ENCODE measurements around the gene DTX4.

Gene DTX4

GRCh38 chr11:59212744-59213631 lies 41.1 kb downstream of the DTX4 start, which contains the start of gene MPEG1:
Gene MPEG1, minus strand, starts transcription at chr11:59212927. Its CDS starts 62 bp downstream, at chr11:59212865.
- no peaks in the 10 kb centered on the region for H3K36me3 ChIP-seq
- H3K4me3 ChIP-seq (ENCODE audit: low read depth, low read length), result no peak within 1 kb of the TSS
- H3K27me3 ChIP-seq (ENCODE audit: insufficient read depth, low read depth, severe bottlenecking), result peaks cover 84% of the 10 kb centered on the region
- no peaks in the 10 kb centered on the region for H3K9me3 ChIP-seq (ENCODE audit: severe bottlenecking)
- TF ChIP-seq, protein P1, sequence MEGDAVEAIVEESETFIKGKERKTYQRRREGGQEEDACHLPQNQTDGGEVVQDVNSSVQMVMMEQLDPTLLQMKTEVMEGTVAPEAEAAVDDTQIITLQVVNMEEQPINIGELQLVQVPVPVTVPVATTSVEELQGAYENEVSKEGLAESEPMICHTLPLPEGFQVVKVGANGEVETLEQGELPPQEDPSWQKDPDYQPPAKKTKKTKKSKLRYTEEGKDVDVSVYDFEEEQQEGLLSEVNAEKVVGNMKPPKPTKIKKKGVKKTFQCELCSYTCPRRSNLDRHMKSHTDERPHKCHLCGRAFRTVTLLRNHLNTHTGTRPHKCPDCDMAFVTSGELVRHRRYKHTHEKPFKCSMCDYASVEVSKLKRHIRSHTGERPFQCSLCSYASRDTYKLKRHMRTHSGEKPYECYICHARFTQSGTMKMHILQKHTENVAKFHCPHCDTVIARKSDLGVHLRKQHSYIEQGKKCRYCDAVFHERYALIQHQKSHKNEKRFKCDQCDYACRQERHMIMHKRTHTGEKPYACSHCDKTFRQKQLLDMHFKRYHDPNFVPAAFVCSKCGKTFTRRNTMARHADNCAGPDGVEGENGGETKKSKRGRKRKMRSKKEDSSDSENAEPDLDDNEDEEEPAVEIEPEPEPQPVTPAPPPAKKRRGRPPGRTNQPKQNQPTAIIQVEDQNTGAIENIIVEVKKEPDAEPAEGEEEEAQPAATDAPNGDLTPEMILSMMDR (IDR thresholded peaks at IDR 0.05; ENCODE audit: low read depth, low read length), result no peak
- DNase-seq, result no peak
- H3K27ac ChIP-seq, result no peak within 1 kb of the TSS

GRCh38 chr11:59214141-59214893 lies 42.4 kb downstream of the DTX4 start:
- TF ChIP-seq, protein P1 (IDR thresholded peaks at IDR 0.05; ENCODE audit: low read depth, low read length), result no peak
- Histone ChIP-seq H3K36me3 (no peaks in the 10 kb centered on the region), H3K9me3 (ENCODE audit: severe bottlenecking) (no peaks in the 10 kb centered on the region), H3K27ac (no peak overlapping the region), H3K4me3 (ENCODE audit: low read depth, low read length) (no peak overlapping the region), H3K27me3 (ENCODE audit: insufficient read depth, low read depth, severe bottlenecking) (peaks cover 72% of the 10 kb centered on the region)
- DNase-seq, result no peak

DNA sequence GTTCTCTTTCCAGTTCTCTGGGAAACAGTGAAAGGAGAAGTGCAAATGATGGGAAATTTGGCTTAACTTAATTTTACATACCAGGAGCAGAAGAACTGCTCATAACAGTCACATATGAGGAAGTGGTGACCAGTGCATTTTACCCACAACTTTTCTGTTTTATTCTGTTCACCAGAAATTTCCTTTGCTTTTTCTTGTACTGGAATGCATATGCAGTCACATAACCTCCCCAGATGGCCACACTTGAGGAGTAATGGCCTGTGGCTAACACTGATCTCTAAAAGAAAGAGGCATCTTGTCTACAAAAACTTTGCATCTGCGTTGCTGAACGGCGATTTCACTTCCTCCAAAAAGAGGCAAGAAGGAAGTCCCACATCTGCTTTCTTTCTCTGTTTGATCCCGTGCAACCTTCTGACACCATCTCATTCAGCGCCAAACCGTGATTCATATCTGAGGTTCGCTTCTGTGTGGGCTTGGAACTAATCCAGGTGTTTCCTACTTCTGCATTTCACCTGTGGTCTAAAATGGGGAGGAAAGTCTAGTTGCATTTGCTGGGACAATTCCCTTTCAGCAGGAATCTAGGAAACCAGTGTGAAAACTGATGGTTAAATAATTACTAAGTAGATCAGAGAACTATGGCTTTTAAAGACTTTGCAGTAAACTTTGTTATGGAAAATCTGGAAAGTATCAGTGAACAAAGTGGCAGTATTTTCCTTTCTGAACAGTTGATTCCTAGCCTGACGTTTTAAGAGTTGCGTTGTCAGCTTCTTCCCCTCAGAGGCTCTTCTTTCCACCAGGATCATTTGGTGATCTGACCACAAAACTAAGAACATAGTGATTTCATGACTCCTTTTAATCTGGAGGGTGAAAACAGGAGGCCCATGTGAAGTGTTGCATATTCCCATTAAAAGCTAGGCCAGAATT lies 45.0 kb downstream of the DTX4 start:
- H3K9me3 ChIP-seq (ENCODE audit: severe bottlenecking), result no peaks in the 10 kb centered on the region
- TF ChIP-seq, protein P1 (IDR thresholded peaks at IDR 0.05; ENCODE audit: low read depth, low read length), result no peak
- H3K36me3 ChIP-seq, result no peaks in the 10 kb centered on the region
- DNase-seq, result no peak
- peaks cover 65% of the 10 kb centered on the region for H3K27me3 ChIP-seq (ENCODE audit: insufficient read depth, low read depth, severe bottlenecking)
- H3K4me3 ChIP-seq (ENCODE audit: low read depth, low read length), result no peak overlapping the region
- H3K27ac ChIP-seq, result no peak overlapping the region

- Histone ChIP-seq H3K27ac (no peak overlapping the region), H3K9me3 (ENCODE audit: severe bottlenecking) (no peaks in the 10 kb centered on the region), H3K27me3 (ENCODE audit: insufficient read depth, low read depth, severe bottlenecking) (peaks cover 59% of the 10 kb centered on the region), H3K4me3 (ENCODE audit: low read depth, low read length) (no peak overlapping the region), H3K36me3 (no peaks in the 10 kb centered on the region)
- TF ChIP-seq, protein P1 (IDR thresholded peaks at IDR 0.05; ENCODE audit: low read depth, low read length), result no peak
- DNase-seq, result no peak
Observed at GRCh38 chr11:59218319-59218718, 46.4 kb downstream of the DTX4 start.

- no peak for DNase-seq
- H3K27ac ChIP-seq, result no peak overlapping the region
- TF ChIP-seq, protein P1 (IDR thresholded peaks at IDR 0.05; ENCODE audit: low read depth, low read length), result no peak
- H3K9me3 ChIP-seq (ENCODE audit: severe bottlenecking), result no peaks in the 10 kb centered on the region
- no peak overlapping the region for H3K4me3 ChIP-seq (ENCODE audit: low read depth, low read length)
- H3K27me3 ChIP-seq (ENCODE audit: insufficient read depth, low read depth, severe bottlenecking), result peaks cover 57% of the 10 kb centered on the region
- H3K36me3 ChIP-seq, result no peaks in the 10 kb centered on the region
Observed at GRCh38 chr11:59218893-59219292, 47.0 kb downstream of the DTX4 start.

Data from WERI-Rb-1 (cell line).